ENCODE measurements around the gene EBI3.

GRCh38 chr19:4215807-4216206 lies 13.5 kb upstream of the EBI3 start:
- TF ChIP-seq CTCF (IDR thresholded peaks at IDR 0.05) (no peak), POLR2A (IDR thresholded peaks at IDR 0.05) (no peak), POLR2AphosphoS5 (IDR thresholded peaks at IDR 0.05) (no peak)
